H54 (cell line): ENCODE data around the gene HYAL3.

Experiments used
- DNase-seq: peaks from one replicate; pipeline ENCODE4 v3.0.0; 2011; ENCODE audit warnings: low spot score, mixed read lengths; ENCODE audit not compliant: insufficient read length
- FAIRE-seq: peaks from 3 replicates; lab custom pipeline; 2011; peaks lifted over from hg19 to GRCh38; lab: Jason Lieb, UNC
- POLR2A ChIP-seq: IDR thresholded peaks from 2 replicates; pipeline ENCODE4 v1.6.1; 2011; ENCODE audit warnings: low read depth, mild to moderate bottlenecking, low read length

The HYAL3 gene

DNA sequence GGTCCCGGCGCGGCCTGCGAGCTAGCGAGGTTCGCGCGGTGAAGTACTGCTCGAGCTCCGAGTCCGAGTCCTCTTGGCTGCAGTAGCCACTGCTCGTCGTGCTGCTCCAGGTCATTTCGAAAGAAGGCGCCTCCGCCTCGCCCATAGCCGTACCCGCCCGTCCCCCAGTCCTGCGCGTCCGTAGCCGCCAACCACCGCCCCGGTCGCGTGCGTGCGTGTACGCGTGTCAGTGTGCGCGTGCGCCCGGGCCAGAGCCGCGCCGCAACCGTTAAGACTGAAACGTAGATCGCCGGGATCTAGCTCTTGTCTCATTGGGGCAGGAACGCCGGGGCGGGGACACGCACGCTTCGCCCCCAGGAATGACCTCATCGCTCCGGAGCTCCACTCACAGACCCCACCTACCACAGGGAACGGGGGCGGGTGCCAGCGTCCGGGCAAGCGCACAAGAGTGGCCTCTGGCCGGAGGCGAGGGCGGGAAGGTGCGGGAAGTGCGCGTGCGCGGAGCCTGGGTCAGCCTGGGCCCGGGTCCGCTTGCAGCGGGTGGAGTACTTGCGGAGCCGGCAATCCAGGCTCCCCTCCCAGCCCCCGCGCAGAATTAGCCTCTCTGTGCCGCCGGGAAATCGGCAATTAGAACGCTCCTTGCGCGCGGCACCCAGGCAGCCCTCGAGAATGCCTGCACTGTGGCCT lies 38.1 kb upstream of the HYAL3 start:
- peak; percentile 68 for FAIRE-seq
- TF ChIP-seq POLR2A: peak; percentile 86

GRCh38 chr3:50336452-50337174 lies 37.4 kb upstream of the HYAL3 start:
- FAIRE-seq (no peak), DNase-seq (no peak)
- TF ChIP-seq POLR2A: no peak

More for the DNA sequence above, 38.1 kb upstream of the HYAL3 start:
- DNase-seq: peak; percentile 100

DNA sequence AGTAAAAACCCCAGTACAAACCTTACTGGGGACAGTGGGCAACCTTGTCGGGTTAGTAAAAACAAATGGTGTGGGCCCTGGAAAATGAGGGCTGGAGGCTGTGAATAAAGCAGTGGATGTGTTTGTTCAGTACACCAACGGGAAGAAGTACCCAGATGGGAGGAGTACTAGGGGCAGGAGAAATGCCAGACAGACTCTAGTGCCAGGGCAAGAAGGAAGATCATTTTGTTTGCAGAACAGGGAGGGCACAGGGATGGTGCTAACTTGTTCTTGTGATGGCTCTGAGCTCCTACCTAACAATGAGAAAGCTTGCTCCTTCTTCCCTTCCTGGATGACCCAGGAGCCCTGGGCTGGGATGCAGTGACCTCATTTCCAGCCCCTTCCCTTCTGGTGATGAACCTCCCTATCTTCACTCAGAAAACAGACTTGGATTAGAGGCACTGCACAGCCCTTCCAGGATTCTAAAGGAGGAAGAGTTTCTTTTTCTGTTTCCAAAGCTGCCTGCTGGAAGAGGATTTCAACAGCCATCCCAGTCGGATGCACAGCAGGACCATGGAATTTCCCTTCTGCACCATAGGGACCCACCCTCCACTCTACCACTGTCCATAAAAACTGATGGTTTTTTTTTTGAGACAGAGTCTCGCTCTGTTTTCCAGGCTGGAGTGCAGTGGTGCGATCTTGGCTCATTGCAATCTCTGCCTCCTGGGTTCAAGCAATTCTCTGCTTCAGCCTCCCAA lies 35.3 kb upstream of the HYAL3 start:
- no peak for FAIRE-seq

DNA sequence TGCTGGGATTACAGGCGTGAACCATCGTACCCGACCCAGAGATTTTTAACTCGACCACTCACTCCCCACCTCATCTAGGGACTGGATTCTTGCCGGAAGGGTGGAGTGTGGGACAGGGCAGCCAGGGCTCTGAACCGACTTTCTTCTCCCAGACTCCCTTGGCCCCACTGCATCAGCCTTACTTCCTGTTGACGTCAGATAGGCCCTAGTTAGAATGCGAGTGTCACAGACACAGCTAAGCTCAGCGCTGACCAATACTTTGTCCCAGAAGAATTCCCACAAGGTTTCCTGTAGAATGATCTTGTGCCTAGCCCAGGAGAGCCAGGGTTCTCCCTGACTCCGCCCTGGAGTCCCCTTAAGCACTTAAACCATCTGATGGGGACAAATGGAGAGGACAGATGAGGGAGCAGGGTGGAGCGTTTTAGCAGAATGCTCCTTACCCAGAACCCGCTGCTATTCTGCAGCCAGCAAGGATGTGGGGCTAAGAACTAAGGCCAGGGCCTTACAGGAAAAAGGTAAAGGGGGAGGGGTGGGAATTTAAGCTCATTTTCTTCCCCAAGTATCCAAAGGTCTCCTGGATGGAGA lies 34.6 kb upstream of the HYAL3 start:
- FAIRE-seq: no peak
- no peak for TF ChIP-seq POLR2A
- DNase-seq: no peak

More for the DNA sequence above, 35.3 kb upstream of the HYAL3 start:
- DNase-seq: no peak
- no peak for TF ChIP-seq POLR2A

- FAIRE-seq: no peak
- TF ChIP-seq POLR2A: no peak
- no peak for DNase-seq
Measured at GRCh38 chr3:50331364-50331907, 32.2 kb upstream of the HYAL3 start.

DNA sequence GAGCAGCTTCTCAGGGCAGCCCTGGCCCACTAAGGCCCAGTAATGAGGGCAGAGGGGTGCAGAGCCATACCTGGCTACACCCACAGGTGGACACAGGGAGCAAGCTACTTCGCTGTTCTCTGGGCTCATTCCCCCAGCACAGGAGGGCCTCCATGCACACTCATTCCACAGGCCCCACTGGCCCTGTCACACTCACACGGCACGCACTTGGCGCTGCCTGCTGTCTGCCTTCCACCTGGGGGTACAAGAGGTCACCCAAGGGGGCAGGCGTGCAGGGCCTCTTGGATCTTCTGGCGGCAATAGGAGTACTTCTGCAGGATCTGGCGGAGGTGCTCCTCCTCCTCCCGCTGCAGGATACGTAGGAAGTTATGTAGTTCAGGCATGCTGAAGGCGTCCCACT lies 31.1 kb upstream of the HYAL3 start:
- TF ChIP-seq POLR2A: no peak
- no peak for DNase-seq
- no peak for FAIRE-seq

DNA sequence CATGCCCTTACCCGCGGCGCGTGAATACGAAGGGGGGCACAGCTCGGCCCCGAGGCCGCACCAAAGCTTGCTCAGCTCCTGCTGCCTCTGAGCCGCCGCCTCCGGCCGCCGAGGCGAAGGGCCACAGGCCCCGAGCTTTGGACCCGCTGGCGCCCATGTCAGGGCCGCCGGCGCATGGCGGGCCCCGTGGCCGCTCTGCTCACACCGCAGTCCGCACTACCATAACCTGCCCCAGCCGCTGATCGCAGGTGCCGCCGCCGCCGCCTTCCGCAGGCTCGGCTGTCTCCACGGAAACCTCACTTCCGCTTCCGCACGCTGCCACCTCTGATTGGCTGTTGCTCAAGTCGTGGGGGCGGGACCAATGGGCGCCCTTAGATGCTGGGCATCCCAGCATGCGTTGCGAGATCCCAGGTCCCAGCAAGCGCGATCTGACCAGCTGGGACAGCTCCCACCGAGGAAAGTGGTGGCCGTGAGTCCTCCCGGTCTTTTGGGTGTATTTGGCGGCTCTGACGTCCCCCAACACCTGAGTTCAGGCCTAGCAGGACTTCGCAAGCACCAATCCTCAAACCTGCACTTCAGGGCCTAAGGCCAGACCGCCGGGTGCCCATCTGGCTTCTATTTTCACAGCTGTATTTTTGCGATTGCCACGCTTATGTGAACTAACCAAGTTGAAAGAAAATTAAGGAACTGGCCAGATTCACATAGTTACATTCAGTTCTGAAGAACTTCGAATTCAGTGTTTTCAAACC lies 28.9 kb upstream of the HYAL3 start, which contains the start of gene TUSC2:
TUSC2 (minus strand) TSS at position 281 of the 749 bp plus-strand sequence; CDS start at position 157, 124 bp downstream.
- peak; percentile 57; the same call in 1 of the 2 replicates for TF ChIP-seq POLR2A
- DNase-seq: peak; percentile 94
- no peak for FAIRE-seq

GRCh38 chr3:50327129-50327528 lies 27.9 kb upstream of the HYAL3 start:
- DNase-seq (no peak), FAIRE-seq (no peak)
- TF ChIP-seq POLR2A: no peak

DNA sequence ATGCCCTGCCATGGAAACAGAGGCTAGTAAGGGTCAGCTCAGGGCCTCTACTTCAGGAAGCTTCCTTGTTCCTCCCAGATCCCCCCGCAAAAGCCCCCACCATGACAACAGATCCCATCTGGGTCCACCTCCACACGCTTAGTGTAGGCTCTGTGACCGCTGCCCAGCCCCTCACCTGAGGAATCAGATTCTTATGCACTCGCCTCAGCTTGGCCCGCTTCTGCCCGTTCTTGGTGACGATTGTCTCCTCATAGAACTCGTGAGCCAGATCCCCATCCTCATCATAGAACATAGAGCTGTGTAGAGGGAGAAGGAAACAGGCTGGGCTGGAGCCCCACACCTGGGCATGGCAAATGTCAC lies 27.0 kb upstream of the HYAL3 start:
- DNase-seq: no peak
- TF ChIP-seq POLR2A: no peak
- no peak for FAIRE-seq

GRCh38 chr3:50325497-50326181 lies 26.4 kb upstream of the HYAL3 start:
- DNase-seq (no peak), FAIRE-seq (no peak)
- TF ChIP-seq POLR2A: no peak

- no peak for TF ChIP-seq POLR2A
- no peak for DNase-seq
- no peak for FAIRE-seq
Measured at GRCh38 chr3:50325113-50325480, 25.9 kb upstream of the HYAL3 start.

DNA sequence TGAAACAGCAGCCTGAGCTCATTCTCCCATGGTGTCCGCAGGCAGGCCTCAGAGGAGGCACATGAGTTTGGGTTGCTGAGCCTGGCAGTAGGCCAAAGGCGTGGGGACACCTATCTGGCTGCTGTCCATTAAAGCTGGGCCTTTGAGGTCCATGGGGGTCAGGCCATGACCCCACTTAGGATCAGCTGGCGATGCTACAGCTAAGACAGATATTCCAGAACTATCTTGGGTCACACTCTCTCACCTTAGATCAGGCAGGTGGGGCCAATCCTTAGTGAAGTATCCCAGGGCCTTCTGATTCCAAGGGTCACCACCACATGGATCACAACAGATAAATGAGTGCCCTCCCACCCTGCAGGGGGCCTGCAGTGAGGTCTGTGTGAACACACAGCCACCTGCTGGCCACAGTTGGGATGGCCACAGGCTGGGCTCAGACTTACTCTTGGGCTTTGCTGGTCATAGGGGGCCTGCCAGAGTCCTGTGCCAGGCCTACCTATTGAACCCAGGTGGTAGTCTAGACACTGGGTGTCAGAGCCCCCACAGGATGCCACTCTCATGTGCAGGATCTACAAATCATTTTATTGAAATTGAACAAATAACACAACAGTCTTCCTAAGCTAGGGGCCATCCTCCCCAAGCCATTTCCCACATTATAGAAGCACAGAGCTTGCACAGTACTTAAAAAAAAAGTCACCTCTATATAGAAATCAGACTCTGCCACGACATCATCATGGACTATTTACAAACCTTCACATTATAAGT lies 25.3 kb upstream of the HYAL3 start:
- DNase-seq (peak; percentile 83), FAIRE-seq (no peak)
- no peak for TF ChIP-seq POLR2A
